Measurements from ENCODE around the gene CBX4. TPM values are rescaled to one million over a fixed set of nuclear protein-coding genes. Genes with fewer than 3 reads are reported as not detected.

CBX4 gene
- total RNA-seq, 1 donor: 8.3 TPM

DNA sequence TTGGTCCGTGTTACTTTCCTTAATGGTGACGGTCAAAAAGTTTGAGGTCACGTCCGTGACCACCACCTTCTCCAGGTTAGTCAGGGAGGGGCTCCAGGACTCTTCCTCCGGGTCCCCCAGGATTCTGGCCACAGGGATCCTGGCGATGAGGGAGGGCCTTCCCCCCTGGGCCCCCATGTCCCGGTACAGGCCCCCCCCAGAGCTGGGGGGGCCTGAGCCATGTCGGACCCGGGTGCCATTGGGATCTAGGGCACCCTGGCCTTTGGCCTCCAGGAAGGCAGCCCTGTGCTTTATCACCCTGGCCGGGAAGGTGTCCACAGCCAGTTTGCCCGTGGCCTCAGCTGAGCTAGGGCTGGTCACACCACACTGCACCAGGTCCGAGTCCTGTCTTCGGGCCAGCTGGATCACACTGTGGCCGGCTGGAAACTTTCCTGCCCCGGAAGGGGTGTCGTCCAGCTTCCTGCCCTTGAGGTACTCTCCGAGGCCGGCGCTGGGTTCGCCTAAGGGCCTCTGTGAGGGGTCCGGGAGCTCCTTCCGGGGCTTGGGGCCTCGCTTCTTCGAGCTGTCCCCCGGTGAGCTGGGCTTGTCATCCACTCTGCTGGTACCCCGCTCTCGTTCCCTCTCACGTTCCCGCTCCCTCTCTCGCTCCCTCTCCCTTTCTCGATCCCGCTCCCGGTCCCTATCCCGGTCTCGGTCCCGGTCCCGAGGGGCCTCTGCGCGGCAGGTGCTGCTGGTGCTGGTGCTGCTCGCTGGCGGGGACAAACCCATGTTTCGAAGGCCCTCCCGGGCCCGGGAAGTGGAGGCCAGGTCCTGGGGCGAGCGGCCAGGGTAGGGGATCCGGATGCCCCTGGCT lies 44.4 kb downstream of the CBX4 start:
- H3K4me3 ChIP-seq (ENCODE audit: low read depth, low read length): no peak overlapping the region
- TF ChIP-seq, protein P1, sequence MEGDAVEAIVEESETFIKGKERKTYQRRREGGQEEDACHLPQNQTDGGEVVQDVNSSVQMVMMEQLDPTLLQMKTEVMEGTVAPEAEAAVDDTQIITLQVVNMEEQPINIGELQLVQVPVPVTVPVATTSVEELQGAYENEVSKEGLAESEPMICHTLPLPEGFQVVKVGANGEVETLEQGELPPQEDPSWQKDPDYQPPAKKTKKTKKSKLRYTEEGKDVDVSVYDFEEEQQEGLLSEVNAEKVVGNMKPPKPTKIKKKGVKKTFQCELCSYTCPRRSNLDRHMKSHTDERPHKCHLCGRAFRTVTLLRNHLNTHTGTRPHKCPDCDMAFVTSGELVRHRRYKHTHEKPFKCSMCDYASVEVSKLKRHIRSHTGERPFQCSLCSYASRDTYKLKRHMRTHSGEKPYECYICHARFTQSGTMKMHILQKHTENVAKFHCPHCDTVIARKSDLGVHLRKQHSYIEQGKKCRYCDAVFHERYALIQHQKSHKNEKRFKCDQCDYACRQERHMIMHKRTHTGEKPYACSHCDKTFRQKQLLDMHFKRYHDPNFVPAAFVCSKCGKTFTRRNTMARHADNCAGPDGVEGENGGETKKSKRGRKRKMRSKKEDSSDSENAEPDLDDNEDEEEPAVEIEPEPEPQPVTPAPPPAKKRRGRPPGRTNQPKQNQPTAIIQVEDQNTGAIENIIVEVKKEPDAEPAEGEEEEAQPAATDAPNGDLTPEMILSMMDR (IDR thresholded peaks at IDR 0.05; ENCODE audit: insufficient read depth, low read length): no peak
- no peak for DNase-seq (ENCODE audit: low read depth)

DNA sequence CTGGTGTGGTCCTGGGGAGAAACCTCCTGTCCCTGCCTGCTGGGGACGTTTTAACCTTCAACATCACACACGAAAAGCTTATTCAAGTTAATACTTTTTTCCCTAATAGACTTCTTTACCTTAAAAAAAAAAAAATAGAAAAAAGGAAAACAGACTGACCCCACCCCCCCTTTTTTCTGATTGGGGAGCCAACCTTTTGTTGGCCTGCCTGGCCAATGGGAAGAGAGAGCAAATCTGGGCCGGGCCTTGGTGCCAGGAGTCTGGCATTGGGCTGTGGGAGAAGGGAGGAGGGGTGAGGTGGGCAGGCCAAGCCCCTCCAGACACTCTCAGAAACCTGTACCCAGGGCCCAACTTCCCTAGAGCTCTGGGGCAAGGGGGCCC lies 45.3 kb downstream of the CBX4 start:
- peak overlapping the region; percentile 60 for H3K4me3 ChIP-seq (ENCODE audit: low read depth, low read length)
- no peak for DNase-seq (ENCODE audit: low read depth)
- TF ChIP-seq, protein P1 (IDR thresholded peaks at IDR 0.05; ENCODE audit: insufficient read depth, low read length): no peak

DNA sequence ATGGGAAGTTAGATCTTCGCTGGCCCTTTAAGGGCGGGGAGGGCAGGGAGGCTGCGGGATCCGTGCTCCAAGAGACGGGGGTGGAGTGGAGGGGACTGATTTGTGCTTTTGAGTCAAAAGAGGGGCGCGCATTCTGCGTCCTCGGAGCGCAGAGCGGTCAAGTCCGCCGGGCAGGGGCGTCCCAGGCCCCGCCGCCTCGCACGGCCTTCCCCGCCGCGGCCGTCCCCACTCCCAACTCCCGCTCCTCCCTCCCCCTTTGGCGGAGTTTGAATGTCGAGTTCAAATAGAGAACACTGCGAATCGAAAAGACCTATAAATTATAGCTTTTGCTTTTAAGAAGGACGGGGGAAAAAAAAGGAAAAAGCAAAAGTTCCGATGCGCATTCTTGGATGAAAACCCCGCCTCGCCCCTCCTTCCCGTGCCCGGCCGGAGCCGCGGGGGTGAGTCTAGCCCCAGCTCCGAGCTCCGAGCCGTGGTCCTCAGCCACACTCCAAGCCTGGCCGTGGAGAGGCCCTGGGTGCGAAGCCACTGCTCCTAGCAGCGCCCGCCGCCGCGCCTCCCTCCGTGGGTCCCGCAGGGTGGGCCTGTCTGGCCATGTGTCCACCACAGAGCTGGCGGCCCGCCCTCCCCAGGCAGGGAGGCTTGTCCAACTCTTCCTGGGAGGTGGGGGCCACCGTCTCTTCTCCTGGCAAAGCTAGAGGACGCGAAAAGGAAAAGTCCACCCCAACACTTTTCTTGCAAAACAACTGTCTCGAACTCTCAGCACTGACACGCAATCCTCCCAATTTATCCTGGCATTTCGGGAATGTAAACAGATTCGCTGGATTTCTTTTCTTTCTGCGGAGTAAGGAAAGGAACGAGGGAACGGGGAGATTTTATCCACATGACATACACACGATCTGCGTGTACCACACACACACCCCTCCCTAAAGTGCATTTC lies 46.0 kb downstream of the CBX4 start:
- peak; percentile 95 for DNase-seq (ENCODE audit: low read depth)
- TF ChIP-seq, protein P1 (IDR thresholded peaks at IDR 0.05; ENCODE audit: insufficient read depth, low read length): no peak
- peak overlapping the region; percentile 60 for H3K4me3 ChIP-seq (ENCODE audit: low read depth, low read length)

DNA sequence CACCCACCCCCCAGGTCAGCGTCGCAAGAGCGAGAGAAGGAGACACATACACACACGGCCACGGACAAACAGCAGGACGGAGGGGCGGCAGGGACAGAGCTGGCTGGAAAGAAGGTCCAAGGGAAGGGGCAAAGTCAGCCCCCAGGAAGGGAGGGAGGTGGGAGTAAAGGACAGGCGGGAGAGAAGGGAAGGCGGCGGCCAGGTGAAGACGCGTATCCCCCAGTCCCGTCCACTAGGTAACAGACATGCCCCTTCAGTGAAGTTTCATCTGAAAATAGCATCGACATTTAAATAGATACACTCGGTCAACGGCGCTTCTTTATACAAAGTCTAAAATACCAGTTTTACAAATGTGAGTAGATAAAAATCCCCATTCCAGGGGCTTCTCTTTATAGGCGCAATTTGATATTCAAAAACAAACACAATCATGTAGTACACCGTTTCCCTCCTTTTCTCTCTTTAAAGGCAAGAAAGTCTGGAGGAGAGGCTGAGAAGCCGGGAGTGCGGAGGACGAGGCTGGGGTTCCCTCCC lies 46.8 kb downstream of the CBX4 start:
- TF ChIP-seq, protein P1 (IDR thresholded peaks at IDR 0.05; ENCODE audit: insufficient read depth, low read length): no peak
- no peak for DNase-seq (ENCODE audit: low read depth)
- peak overlapping the region; percentile 60 for H3K4me3 ChIP-seq (ENCODE audit: low read depth, low read length)

DNA sequence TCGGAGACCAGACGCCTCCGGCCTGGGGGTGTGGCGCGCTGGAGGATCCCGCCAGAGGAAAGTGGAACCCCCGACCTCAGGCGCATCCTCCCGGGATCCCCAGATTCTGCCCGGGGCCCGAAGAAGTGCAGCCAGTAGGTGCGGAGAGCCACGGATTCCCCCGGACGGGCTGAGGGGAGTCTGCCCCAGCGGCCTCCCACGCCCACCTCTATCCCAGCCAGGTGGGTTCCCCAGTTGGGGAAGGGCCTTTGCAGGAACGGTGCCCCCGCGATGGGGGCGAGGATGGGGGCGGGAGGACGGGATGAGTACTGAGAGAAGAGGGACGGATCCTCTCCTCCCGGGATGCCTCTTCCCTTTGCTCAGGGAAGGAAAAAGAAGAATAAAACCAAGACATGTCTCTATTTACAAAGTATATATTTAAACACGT lies 47.5 kb downstream of the CBX4 start:
- no peak for DNase-seq (ENCODE audit: low read depth)
- H3K4me3 ChIP-seq (ENCODE audit: low read depth, low read length): no peak overlapping the region
- TF ChIP-seq, protein P1 (IDR thresholded peaks at IDR 0.05; ENCODE audit: insufficient read depth, low read length): no peak

DNA sequence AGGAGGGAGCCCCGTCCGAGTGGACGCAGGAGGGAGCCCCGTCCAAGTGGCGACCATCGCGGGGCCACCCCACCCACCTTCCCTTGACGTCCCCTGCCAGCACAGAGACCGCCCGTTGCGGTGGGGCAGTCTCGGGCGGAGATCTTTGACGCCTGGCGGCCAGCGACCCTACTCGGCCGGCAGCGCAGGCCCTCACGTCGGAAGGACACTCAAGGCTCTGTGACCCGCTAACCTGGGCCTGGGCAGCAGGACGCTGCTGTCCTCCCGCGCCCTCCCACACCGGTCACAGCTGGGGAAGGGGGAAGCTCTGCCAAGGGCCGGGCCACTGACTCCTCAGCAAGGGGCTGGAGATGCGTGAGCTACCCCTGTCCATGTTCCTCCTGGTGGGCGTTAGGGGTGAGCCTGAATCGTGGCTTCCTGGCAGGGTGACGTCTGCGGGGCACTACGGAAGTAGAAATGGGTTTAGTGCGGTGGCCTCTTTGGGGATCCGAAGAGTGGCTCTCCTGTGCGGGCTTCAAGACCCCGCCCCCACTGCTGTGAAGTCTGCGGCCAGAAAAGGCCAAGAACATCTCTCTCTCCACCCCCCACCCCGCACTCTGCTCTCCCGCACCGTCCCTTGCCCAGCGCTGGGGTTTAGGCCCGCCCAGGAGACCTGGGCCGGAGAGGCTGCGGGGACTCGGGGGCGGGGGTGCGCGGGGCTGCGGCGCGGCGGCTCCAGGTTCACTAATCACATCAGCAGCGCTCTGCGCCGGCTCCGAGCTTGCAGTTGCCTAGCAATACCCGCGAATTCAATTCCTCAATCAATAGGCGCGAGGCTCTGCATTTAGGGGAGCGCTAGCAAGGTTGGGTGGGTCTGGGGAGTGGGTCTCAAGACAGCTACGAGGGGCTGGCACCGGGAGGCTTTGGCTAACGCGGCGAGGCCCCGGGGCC lies 48.2 kb downstream of the CBX4 start:
- TF ChIP-seq, protein P1 (IDR thresholded peaks at IDR 0.05; ENCODE audit: insufficient read depth, low read length): no peak
- no peak for DNase-seq (ENCODE audit: low read depth)
- H3K4me3 ChIP-seq (ENCODE audit: low read depth, low read length): no peak overlapping the region

All from fibroblast of the aortic adventitia (primary cell).